22Rv1 (cell line): ENCODE measurements around the gene LSM10.

Source experiments
- ZFX ChIP-seq: fragments of 450-650 bp; IDR thresholded peaks from 2 replicates; pipeline ENCODE4 v1.6.1; 2017; ENCODE audit warnings: antibody characterized with exemption, borderline replicate concordance
- TF ChIP-seq, protein P1 (sequence below): fragments of 450-650 bp; IDR thresholded peaks from 2 replicates; pipeline ENCODE4 v1.5.1; 2017; ENCODE audit warnings: mild to moderate bottlenecking

DNA sequence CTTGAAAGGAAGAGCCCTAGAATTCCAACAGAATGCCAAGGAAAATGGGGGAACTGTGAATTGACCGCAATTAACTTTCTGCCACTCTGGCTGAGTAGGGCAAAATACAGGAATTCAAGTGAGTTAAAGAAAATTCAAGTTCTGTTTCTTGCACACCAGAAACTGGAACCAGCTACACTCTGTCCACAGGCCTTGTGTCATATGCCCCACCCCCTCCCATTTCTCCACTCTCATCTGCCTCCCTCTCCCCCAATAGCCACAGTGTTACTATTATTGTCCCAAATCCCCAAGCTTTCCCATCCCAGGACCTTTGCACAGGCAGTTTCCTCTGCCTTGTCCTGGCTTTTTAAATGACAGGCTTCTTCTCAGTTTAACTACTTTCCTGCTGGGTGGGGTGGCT is 7.7 kb downstream of the LSM10 start:
- TF ChIP-seq, protein P1, sequence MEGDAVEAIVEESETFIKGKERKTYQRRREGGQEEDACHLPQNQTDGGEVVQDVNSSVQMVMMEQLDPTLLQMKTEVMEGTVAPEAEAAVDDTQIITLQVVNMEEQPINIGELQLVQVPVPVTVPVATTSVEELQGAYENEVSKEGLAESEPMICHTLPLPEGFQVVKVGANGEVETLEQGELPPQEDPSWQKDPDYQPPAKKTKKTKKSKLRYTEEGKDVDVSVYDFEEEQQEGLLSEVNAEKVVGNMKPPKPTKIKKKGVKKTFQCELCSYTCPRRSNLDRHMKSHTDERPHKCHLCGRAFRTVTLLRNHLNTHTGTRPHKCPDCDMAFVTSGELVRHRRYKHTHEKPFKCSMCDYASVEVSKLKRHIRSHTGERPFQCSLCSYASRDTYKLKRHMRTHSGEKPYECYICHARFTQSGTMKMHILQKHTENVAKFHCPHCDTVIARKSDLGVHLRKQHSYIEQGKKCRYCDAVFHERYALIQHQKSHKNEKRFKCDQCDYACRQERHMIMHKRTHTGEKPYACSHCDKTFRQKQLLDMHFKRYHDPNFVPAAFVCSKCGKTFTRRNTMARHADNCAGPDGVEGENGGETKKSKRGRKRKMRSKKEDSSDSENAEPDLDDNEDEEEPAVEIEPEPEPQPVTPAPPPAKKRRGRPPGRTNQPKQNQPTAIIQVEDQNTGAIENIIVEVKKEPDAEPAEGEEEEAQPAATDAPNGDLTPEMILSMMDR: no peak
- TF ChIP-seq ZFX: no peak
